ENCODE measurements around the gene WDR82.

- TF ChIP-seq POLR2A (IDR thresholded peaks at IDR 0.05): no peak
- no peak for TF ChIP-seq CTCF (IDR thresholded peaks at IDR 0.05)
- TF ChIP-seq POLR2AphosphoS5 (IDR thresholded peaks at IDR 0.05): no peak
Measured at GRCh38 chr3:52254608-52255007, 23.8 kb downstream of the WDR82 start.
